Measurements from ENCODE around the gene MYO3B.

Gene MYO3B

DNA sequence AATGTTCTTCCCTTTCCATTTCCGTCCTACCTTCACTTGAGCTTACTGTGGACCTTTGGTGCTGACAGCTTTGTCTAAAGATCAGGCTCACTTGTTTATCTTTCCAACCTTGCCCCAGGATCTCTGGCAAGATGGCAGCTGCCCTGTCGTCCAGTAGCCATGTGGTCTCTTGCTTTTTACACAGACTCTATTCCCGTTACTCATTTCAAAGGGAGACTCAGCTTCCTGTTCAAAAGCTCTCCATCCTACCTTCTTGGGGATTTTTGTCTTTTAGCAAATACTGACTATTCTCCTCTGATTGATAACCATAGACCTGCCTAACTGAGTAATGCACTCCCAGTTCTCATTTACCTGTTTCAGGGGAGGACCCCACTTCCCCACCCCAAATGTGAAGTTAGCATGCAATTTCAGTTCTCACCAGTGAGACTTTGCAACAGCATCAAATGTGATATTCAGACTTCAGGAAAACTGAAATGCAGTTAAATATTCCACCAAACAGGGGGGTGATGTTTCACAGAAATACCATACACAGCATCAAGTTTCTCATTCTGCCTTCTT is 184.4 kb downstream of the MYO3B start:
- no peak for TF ChIP-seq SIN3A (IDR thresholded peaks at IDR 0.05; ENCODE audit: borderline replicate concordance, insufficient read depth, low read length)
- TF ChIP-seq REST (IDR thresholded peaks at IDR 0.05; ENCODE audit: insufficient read depth in 1 of 2, low read depth in 2 of 2, low read length in 2 of 2), result no peak
- TF ChIP-seq POLR2AphosphoS5 (IDR thresholded peaks at IDR 0.05; ENCODE audit: low read depth, low read length), result no peak
- no peak for TF ChIP-seq TAF1 (IDR thresholded peaks at IDR 0.05; ENCODE audit: borderline replicate concordance, insufficient read depth, low read length)
- TF ChIP-seq FOXP2 (optimal IDR thresholded peaks at IDR 0.05; ENCODE audit: borderline replicate concordance, extremely low read depth, extremely low read length, insufficient read depth), result no peak

DNA sequence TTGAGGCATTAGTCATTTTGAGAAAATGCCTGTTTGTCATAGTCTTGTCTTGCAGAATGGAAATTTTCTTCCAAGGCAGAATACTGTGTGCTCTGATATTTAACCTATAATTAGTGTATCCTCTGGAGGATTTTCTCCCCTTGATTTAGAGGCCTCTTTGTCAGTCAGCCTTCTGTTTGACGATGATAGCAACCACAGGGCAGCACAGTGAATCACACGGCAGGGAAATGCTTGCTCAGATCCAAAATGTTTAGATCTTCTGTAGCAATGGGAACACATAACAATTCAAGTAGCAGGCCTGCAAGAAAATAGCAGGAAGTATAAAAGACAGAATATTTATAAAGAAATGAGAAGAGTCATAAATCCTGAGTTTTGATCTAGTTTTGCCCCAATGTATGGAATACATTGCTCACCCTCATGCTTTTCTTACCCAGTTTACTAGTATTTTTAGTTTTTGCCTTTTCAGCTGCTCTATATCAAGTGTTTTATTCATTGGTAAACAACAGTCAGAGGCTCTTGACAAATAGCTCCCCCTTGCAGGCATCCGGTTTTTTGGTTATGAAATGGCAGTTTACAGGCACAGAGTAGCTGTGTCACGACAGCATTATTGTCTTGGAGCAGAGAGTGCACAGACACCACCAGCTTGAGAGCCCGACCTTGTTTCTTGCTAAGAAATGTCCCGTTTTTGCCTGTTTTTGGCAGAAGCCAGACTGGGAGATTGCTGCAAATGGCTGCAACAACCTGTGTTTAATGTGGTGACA is 185.1 kb downstream of the MYO3B start:
- TF ChIP-seq FOXP2 (optimal IDR thresholded peaks at IDR 0.05; ENCODE audit: borderline replicate concordance, extremely low read depth, extremely low read length, insufficient read depth), result no peak

DNA sequence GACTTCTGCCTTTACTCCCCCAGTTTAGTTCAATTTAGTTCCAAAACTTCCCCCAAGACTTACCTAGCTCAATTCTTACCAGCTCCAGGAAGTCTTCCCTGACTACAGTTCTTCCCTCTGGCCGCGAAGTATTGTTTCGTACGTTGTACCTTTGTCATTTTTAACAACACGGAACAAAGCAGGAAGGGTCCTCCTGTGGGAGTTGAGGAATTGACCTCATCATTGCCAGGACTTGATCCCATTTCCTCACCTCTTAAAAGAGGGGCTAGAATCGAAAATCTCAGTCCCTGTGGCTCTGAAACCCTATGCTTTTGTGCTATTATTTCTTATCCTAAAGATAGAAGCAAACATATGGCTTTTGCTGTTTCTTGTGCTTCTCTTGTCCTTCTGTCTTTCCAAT is 187.1 kb downstream of the MYO3B start:
- no peak for TF ChIP-seq REST (IDR thresholded peaks at IDR 0.05; ENCODE audit: insufficient read depth in 1 of 2, low read depth in 2 of 2, low read length in 2 of 2)
- no peak for TF ChIP-seq SIN3A (IDR thresholded peaks at IDR 0.05; ENCODE audit: borderline replicate concordance, insufficient read depth, low read length)
- no peak for TF ChIP-seq FOXP2 (optimal IDR thresholded peaks at IDR 0.05; ENCODE audit: borderline replicate concordance, extremely low read depth, extremely low read length, insufficient read depth)
- TF ChIP-seq POLR2AphosphoS5 (IDR thresholded peaks at IDR 0.05; ENCODE audit: low read depth, low read length), result no peak
- TF ChIP-seq TAF1 (IDR thresholded peaks at IDR 0.05; ENCODE audit: borderline replicate concordance, insufficient read depth, low read length), result no peak

- no peak for TF ChIP-seq SIN3A (IDR thresholded peaks at IDR 0.05; ENCODE audit: borderline replicate concordance, insufficient read depth, low read length)
- no peak for TF ChIP-seq POLR2AphosphoS5 (IDR thresholded peaks at IDR 0.05; ENCODE audit: low read depth, low read length)
- TF ChIP-seq TAF1 (IDR thresholded peaks at IDR 0.05; ENCODE audit: borderline replicate concordance, insufficient read depth, low read length), result no peak
- TF ChIP-seq REST (IDR thresholded peaks at IDR 0.05; ENCODE audit: insufficient read depth in 1 of 2, low read depth in 2 of 2, low read length in 2 of 2), result no peak
- TF ChIP-seq FOXP2 (optimal IDR thresholded peaks at IDR 0.05; ENCODE audit: borderline replicate concordance, extremely low read depth, extremely low read length, insufficient read depth), result no peak
Measured at GRCh38 chr2:170365686-170366085, 187.7 kb downstream of the MYO3B start.

- no peak for TF ChIP-seq SIN3A (IDR thresholded peaks at IDR 0.05; ENCODE audit: borderline replicate concordance, insufficient read depth, low read length)
- no peak for TF ChIP-seq TAF1 (IDR thresholded peaks at IDR 0.05; ENCODE audit: borderline replicate concordance, insufficient read depth, low read length)
- no peak for TF ChIP-seq FOXP2 (optimal IDR thresholded peaks at IDR 0.05; ENCODE audit: borderline replicate concordance, extremely low read depth, extremely low read length, insufficient read depth)
- no peak for TF ChIP-seq REST (IDR thresholded peaks at IDR 0.05; ENCODE audit: insufficient read depth in 1 of 2, low read depth in 2 of 2, low read length in 2 of 2)
- no peak for TF ChIP-seq POLR2AphosphoS5 (IDR thresholded peaks at IDR 0.05; ENCODE audit: low read depth, low read length)
Measured at GRCh38 chr2:170368370-170368769, 190.4 kb downstream of the MYO3B start.
